Raji (cell line): ENCODE data around the gene SH3GL3.

ENCODE experiments used
- POLR2A ChIP-seq: IDR thresholded peaks from 2 replicates; pipeline ENCODE4 v1.6.1; 2011; ENCODE audit warnings: low read depth, low read length, control low read depth; ENCODE audit not compliant: insufficient read depth

The SH3GL3 gene, protein sequence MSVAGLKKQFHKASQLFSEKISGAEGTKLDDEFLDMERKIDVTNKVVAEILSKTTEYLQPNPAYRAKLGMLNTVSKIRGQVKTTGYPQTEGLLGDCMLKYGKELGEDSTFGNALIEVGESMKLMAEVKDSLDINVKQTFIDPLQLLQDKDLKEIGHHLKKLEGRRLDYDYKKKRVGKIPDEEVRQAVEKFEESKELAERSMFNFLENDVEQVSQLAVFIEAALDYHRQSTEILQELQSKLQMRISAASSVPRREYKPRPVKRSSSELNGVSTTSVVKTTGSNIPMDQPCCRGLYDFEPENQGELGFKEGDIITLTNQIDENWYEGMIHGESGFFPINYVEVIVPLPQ

GRCh38 chr15:83446904-83447709 lies at the start of gene SH3GL3:
Gene SH3GL3 (plus strand): TSS chr15:83447341. CDS start chr15:83447534, 193 bp downstream.
- TF ChIP-seq POLR2A = no peak

DNA sequence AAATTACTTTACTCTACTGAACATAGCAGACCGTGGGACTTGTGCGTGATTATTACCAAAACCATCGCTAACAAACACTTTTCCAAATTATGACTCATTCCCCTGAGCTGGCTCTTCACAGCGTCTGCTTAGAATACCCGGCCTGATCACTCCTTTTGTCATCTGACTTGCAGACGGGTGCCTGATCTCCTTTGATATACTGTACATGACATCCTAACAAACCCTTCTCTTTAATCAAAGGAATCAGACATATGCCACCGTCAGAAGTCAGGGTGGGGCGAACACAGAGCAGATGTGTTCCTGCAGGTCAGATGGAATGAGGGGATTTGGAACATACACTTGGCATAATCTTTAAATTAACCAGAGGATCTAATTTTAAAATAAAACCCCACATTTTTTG lies 48.5 kb upstream of the SH3GL3 start:
- no peak for TF ChIP-seq POLR2A

GRCh38 chr15:83404121-83404520 lies 43.0 kb upstream of the SH3GL3 start:
- no peak for TF ChIP-seq POLR2A

DNA sequence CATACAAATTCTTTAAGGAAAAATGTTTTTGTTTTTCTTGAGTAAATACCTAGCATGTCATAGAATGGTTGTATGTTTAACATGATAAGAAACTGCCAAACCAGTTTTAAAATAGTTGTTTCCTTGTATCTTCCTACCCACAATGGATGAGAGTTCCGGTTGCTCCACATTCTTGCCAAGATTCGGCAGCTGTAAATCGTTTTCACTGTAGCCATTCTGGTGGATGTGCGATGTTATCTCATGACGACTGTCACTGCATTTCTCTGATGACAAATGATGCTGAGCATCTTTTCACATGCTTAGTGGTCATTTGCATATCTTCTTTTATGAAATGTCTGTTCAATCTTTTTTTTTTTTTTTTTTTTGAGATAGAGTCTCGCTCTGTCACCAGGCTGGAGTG lies 36.6 kb upstream of the SH3GL3 start:
- no peak for TF ChIP-seq POLR2A

DNA sequence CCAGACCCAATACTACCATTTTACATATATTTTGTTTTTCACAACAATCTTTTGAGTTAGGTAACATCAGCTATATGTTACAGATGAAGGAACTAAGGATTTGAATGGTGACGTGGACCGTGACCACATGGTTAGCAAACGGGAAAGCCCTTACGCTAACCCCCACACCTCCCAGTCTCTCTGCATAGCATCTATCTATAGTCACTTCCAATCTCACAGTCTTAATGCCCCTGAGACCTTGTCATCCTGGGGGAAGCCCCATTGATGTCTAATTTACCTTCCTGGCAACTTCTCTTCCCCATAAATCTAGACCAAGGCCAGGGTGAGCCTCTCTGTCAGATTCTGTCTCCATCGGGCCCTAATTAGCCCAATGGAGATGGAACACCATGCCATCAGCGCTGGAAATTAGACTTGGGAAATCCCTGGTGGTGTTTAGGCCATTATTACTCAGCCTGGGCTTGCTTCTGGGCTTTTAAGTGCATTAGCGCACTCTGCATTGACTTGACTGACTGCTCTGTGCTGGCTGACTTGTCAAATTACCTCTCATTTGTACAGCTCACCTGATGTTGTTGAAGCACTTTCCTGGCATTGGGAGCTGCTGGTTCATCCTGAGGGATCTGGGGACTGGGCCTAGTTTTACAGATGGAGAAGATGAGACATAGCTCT lies 34.0 kb upstream of the SH3GL3 start:
- TF ChIP-seq POLR2A = no peak

DNA sequence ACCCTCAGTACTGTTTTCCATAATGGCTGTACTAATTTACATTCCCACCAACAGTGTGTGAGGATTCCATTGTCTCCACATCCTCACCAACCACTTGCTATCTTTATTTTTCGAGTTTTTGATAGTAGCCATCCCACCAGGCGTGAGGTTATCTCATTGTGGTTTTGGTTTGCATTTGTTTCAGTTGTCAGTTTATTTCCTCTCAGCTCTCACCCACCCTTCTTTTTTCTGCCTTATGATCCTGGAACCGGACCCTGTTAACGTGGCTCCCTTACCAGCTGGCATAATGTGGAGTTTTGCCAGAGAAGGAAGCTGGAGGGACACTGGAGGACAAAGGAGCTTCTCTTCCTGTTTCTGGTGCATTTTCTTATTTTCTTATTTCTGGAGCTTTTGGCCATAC lies 25.1 kb upstream of the SH3GL3 start:
- TF ChIP-seq POLR2A = no peak

DNA sequence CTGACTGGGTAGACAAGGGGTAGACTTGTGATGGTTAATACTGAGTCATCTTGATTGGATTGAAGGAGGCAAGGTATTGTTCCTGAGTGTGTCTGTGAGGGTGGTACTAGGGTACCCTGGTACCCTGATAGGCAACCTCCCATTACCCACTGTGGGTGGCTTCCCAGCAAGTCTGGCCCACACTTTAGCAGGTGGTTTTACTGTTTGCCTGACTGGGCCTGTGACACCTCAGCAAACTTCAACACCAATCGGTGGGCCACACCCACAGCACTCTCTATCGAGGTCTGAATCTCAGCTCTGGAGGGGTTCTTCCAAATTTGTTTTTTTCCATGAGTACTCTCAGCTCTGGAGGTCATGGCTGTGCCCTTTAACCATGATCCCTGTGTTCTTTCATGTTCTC lies 24.6 kb upstream of the SH3GL3 start:
- no peak for TF ChIP-seq POLR2A

DNA sequence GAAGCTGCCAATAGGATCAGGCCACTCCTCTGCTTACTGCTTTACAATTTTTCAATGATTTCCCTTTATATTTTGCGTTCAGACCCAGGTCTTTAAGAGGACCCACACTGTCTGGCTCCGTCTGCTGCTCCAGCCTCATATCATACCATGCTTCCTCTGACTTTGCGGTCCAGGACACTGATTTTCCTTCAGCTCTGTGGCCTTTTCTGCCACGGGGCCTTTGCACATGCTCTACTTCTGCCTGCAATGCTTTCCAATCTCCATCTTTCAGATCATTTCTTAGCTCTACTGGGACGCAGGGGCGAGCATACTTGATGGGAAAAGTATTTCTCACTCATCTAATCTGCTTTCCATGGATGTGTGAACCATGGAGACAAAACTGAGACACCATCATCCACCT lies 23.0 kb upstream of the SH3GL3 start:
- no peak for TF ChIP-seq POLR2A

- no peak for TF ChIP-seq POLR2A
These were observed 16.7 kb upstream of the SH3GL3 start for GRCh38 chr15:83430441-83430840.

GRCh38 chr15:83431521-83431920 lies 15.6 kb upstream of the SH3GL3 start:
- TF ChIP-seq POLR2A = no peak

GRCh38 chr15:83435202-83435601 lies 11.9 kb upstream of the SH3GL3 start:
- no peak for TF ChIP-seq POLR2A

GRCh38 chr15:83435782-83436181 lies 11.4 kb upstream of the SH3GL3 start:
- TF ChIP-seq POLR2A = no peak

- TF ChIP-seq POLR2A = no peak
These were observed 10.5 kb upstream of the SH3GL3 start for GRCh38 chr15:83436513-83437158.

GRCh38 chr15:83443076-83443847 lies 3.9 kb upstream of the SH3GL3 start:
- no peak for TF ChIP-seq POLR2A
